HEK293 (cell line): ENCODE data around the gene IL20RA.
A peak's percentile ranks its signal among the peaks of the same experiment; 100 is the strongest.

ENCODE experiments used
- CTCF ChIA-PET: fragments of 350-600 bp; formaldehyde crosslinking; extraction: SDS; loops from one replicate; lab custom pipeline; 2021; ENCODE audit warnings: antibody characterized with exemption; lab: Yijun Ruan, JAX
- POLR2A ChIA-PET: fragments of 300-600 bp; formaldehyde crosslinking; extraction: SDS; loops from one replicate; lab custom pipeline; 2020; ENCODE audit warnings: antibody characterized with exemption, inconsistent platforms; lab: Yijun Ruan, JAX
- H3K27ac ChIP-seq: fragments of 200-500 bp; sonication (Bioruptor generic); 2 replicates; pipeline ENCODE4 v1.5.1; 2014; ENCODE audit warnings: low read depth, low read length, control low read depth, inconsistent platforms; ENCODE audit errors: extremely low read depth
- H3K36me3 ChIP-seq, 2 experiments: fragments of 200-500 bp in 1 of 2; sonication (Bioruptor generic) in 1 of 2; 1 replicate in 1 of 2; 2 replicates in 1 of 2; pipeline ENCODE4 v1.5.1; 2014 to 2017; ENCODE audit warnings: inconsistent platforms in 2 of 2, low read length in 2 of 2; ENCODE audit not compliant: control insufficient read depth in 2 of 2, insufficient read depth in 1 of 2
- H3K4me1 ChIP-seq: fragments of 200-500 bp; sonication (Bioruptor generic); 2 replicates; pipeline ENCODE4 v1.5.1; 2014; ENCODE audit warnings: mild to moderate bottlenecking, low read length, inconsistent platforms; ENCODE audit not compliant: control insufficient read depth, insufficient read depth
- H3K4me3 ChIP-seq: 2 replicates; pipeline ENCODE4 v1.5.1; 2011; ENCODE audit warnings: low read depth, mild to moderate bottlenecking, control low read depth, low read length, moderate library complexity
- H3K9me3 ChIP-seq: fragments of 200-500 bp; sonication (Bioruptor generic); 2 replicates; pipeline ENCODE4 v1.5.1; 2014; ENCODE audit warnings: low read depth, low read length, inconsistent platforms; ENCODE audit not compliant: control insufficient read depth, insufficient read depth
- GLIS2 ChIP-seq: fragments of 450-650 bp; formaldehyde crosslinking; IDR thresholded peaks from 2 replicates; pipeline ENCODE4 v1.5.1; 2016; ENCODE audit warnings: missing biosample characterization, missing genetic modification characterization
- HIC1 ChIP-seq: fragments of 450-650 bp; formaldehyde crosslinking; IDR thresholded peaks from 2 replicates; pipeline ENCODE4 v1.5.1; 2016; ENCODE audit warnings: missing biosample characterization, missing genetic modification characterization
- INSM2 ChIP-seq: fragments of 450-650 bp; formaldehyde crosslinking; IDR thresholded peaks from 2 replicates; pipeline ENCODE4 v1.5.1; 2016; ENCODE audit warnings: missing biosample characterization, missing genetic modification characterization
- SCRT1 ChIP-seq: fragments of 450-650 bp; formaldehyde crosslinking; IDR thresholded peaks from 2 replicates; pipeline ENCODE4 v1.5.1; 2016; ENCODE audit warnings: missing biosample characterization, missing genetic modification characterization, borderline replicate concordance
- SP7 ChIP-seq: fragments of 450-650 bp; formaldehyde crosslinking; IDR thresholded peaks from 2 replicates; pipeline ENCODE4 v1.5.1; 2016; ENCODE audit warnings: missing biosample characterization, missing genetic modification characterization
- TCF7L2 ChIP-seq: IDR thresholded peaks from 2 replicates; pipeline ENCODE4 v1.6.1; 2011; ENCODE audit warnings: low read depth, mild to moderate bottlenecking, inconsistent platforms, low read length, moderate library complexity, borderline replicate concordance
- ZBTB26 ChIP-seq: fragments of 450-650 bp; formaldehyde crosslinking; optimal IDR thresholded peaks from 2 replicates; pipeline ENCODE3; 2016; ENCODE audit warnings: missing biosample characterization, mild to moderate bottlenecking, missing genetic modification characterization
- ZNF362 ChIP-seq: fragments of 450-650 bp; formaldehyde crosslinking; IDR thresholded peaks from 2 replicates; pipeline ENCODE4 v1.5.1; 2016; ENCODE audit warnings: missing biosample characterization, missing genetic modification characterization
- ZNF398 ChIP-seq: fragments of 450-650 bp; formaldehyde crosslinking; IDR thresholded peaks from 2 replicates; pipeline ENCODE4 v1.5.1; 2017; ENCODE audit warnings: missing biosample characterization, missing genetic modification characterization
- ZNF423 ChIP-seq: fragments of 450-650 bp; formaldehyde crosslinking; IDR thresholded peaks from 2 replicates; pipeline ENCODE4 v1.5.1; 2016; ENCODE audit warnings: missing biosample characterization, missing genetic modification characterization
- ZNF514 ChIP-seq: fragments of 450-650 bp; formaldehyde crosslinking; IDR thresholded peaks from 2 replicates; pipeline ENCODE4 v1.5.1; 2016; ENCODE audit warnings: missing biosample characterization, missing genetic modification characterization
- ZNF639 ChIP-seq: fragments of 450-650 bp; formaldehyde crosslinking; IDR thresholded peaks from 2 replicates; pipeline ENCODE4 v1.5.1; 2016; ENCODE audit warnings: missing biosample characterization, missing genetic modification characterization
- ZNF692 ChIP-seq: fragments of 450-650 bp; formaldehyde crosslinking; IDR thresholded peaks from 2 replicates; pipeline ENCODE4 v1.5.1; 2016; ENCODE audit warnings: missing biosample characterization, missing genetic modification characterization

The IL20RA gene

GRCh38 chr6:137025786-137026730, 18.7 kb downstream of the IL20RA start:
- TF ChIP-seq SP7 (peak; percentile 52), ZNF639 (tag by site-specific recombination) (no peak)
- TF ChIP-seq, all 188 proteins: peak for 1
- POLR2A ChIA-PET, result no interaction called here
- CTCF ChIA-PET, result interaction anchor here (1.1 to 1.7 kb wide), 3 partner anchors 9 to 57 kb away, joined by 3 to 5 read pairs (median 3); no protein-coding TSS in a partner anchor

GRCh38 chr6:137024237-137024990, 20.4 kb downstream of the IL20RA start:
- Histone ChIP-seq H3K4me3 (no peak overlapping the region), H3K27ac (no peak overlapping the region), H3K4me1 (no peaks in the 10 kb centered on the region; the same call in 1 of the 2 replicates), H3K9me3 (no peaks in the 10 kb centered on the region), H3K36me3 (no peaks in the 10 kb centered on the region)
- TF ChIP-seq SCRT1 (no peak), HIC1 (tag by site-specific recombination) (no peak), ZNF514 (tag by site-specific recombination) (no peak)
- ChIA-PET POLR2A (no interaction called here), CTCF (interaction anchor here (1.1 to 1.7 kb wide), 2 partner anchors 11 to 13 kb away, joined by 3 to 5 read pairs; no protein-coding TSS in a partner anchor)

More at GRCh38 chr6:137025786-137026730, 18.7 kb downstream of the IL20RA start:
- Histone ChIP-seq H3K4me1 (no peaks in the 10 kb centered on the region; the same call in 1 of the 2 replicates), H3K36me3 (no peaks in the 10 kb centered on the region), H3K9me3 (no peaks in the 10 kb centered on the region), H3K27ac (no peak overlapping the region), H3K4me3 (no peak overlapping the region)

GRCh38 chr6:137020776-137021175, 24.0 kb downstream of the IL20RA start:
- no peak overlapping the region for H3K27ac ChIP-seq
- H3K36me3 ChIP-seq, result no peaks in the 10 kb centered on the region
- no peaks in the 10 kb centered on the region; the same call in 1 of the 2 replicates for H3K4me1 ChIP-seq
- H3K4me3 ChIP-seq, result no peak overlapping the region
- CTCF ChIA-PET, result interaction anchor here (0.6 to 1.1 kb wide), 2 partner anchors 23 to 56 kb away, joined by 3 read pairs; no protein-coding TSS in a partner anchor
- POLR2A ChIA-PET, result no interaction called here
- H3K9me3 ChIP-seq, result no peaks in the 10 kb centered on the region
- TF ChIP-seq ZBTB26 (tag by site-specific recombination) (no peak), TCF7L2 (no peak), ZNF423 (tag by site-specific recombination) (no peak), ZNF398 (tag by site-specific recombination) (no peak), ZNF362 (tag by site-specific recombination) (no peak), GLIS2 (tag by site-specific recombination) (no peak), INSM2 (no peak), ZNF692 (tag by site-specific recombination) (no peak)
